ENCODE data around the gene SPAG8.
A peak's percentile ranks its signal among the peaks of the same experiment; 100 is the strongest.

GRCh38 chr9:35859990-35860339 is 47.9 kb upstream of the SPAG8 start:
- TF ChIP-seq, protein P1, sequence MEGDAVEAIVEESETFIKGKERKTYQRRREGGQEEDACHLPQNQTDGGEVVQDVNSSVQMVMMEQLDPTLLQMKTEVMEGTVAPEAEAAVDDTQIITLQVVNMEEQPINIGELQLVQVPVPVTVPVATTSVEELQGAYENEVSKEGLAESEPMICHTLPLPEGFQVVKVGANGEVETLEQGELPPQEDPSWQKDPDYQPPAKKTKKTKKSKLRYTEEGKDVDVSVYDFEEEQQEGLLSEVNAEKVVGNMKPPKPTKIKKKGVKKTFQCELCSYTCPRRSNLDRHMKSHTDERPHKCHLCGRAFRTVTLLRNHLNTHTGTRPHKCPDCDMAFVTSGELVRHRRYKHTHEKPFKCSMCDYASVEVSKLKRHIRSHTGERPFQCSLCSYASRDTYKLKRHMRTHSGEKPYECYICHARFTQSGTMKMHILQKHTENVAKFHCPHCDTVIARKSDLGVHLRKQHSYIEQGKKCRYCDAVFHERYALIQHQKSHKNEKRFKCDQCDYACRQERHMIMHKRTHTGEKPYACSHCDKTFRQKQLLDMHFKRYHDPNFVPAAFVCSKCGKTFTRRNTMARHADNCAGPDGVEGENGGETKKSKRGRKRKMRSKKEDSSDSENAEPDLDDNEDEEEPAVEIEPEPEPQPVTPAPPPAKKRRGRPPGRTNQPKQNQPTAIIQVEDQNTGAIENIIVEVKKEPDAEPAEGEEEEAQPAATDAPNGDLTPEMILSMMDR (IDR thresholded peaks at IDR 0.05), result no peak
- TF ChIP-seq POLR2A (IDR thresholded peaks at IDR 0.05) (no peak), EP300 (IDR thresholded peaks at IDR 0.05) (no peak), POLR2AphosphoS5 (IDR thresholded peaks at IDR 0.05) (peak in 1 of 3 donors; percentile 7)
